ENCODE data around the gene USH2A.

- TF ChIP-seq CTCF (IDR thresholded peaks at IDR 0.05) (no peak), EP300 (IDR thresholded peaks at IDR 0.05) (no peak), POLR2AphosphoS5 (IDR thresholded peaks at IDR 0.05) (no peak), POLR2A (IDR thresholded peaks at IDR 0.05; ENCODE audit: low read depth) (no peak)
These were observed 636.3 kb downstream of the USH2A start for GRCh38 chr1:215786997-215787396.
